GM19193 (cell line): ENCODE results near the gene GPR153.

Source experiments
- POLR2A ChIP-seq: IDR thresholded peaks from 4 replicates; pipeline ENCODE4 v1.6.1; 2011; ENCODE audit not compliant: insufficient read depth, insufficient read length; ENCODE audit errors: extremely low read depth

GPR153 gene

DNA sequence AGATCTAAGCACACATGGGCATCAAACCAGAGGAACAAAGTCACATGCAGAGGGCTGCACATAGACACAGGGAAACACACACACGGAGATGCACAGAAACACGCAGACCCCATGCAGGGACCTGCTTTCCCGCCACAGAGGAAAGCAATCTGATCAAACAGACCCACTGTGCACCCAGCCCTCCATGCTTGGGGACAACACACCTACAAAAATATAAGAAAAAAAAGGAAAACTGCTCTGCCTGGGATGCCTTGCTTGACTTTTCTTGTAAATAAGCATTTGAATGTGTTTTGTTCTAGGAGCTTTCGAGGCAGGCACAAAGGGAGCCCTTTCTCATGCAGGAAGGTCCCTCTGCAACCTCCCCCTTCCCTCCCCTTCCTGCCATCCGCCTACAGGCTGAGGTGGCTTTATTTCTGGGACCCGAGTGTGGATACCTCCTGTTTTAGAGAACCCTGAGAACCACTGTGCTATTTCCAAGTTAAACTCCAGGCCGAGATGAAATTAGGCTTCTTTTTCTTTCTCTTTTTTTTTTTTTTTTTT lies 21.6 kb downstream of the GPR153 start:
- TF ChIP-seq POLR2A = no peak

DNA sequence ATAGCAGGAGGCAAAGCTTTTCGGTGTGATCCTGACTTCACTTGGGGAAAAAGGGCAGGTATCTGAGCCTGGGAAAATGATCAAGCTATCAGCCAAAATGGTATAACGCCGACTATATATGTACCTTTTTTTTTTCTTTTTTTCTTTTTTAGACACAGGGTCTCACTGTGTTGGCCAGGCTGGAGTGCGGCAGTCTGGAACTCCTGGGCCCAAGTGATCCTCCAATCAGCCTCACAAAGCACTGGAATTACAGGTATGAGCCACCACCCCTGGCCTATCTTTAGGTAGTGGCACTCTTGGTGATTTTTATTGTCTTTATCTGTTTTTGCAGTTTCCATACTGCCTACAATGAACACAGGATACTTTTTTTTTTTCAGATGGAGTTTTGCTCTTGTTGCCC lies 23.8 kb downstream of the GPR153 start:
- no peak for TF ChIP-seq POLR2A

DNA sequence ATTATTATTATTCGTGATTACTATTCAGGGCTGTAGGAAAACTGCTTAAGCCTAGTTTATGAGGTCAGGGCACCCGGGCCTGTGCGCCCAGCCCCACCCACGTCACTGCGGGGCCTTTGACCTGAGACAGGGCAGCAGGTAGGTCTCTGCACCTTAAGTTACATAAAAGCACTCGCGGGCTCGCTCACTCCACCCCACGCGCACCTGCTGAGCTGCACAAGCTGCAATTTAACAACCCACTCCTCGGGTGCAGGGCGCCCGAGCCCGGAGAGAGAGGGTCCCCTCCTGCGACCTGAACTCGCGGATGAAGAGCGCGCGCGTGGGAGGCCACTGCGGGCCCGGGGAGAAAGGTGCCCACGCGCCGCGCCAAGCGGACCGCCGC lies 25.6 kb downstream of the GPR153 start:
- TF ChIP-seq POLR2A = no peak

DNA sequence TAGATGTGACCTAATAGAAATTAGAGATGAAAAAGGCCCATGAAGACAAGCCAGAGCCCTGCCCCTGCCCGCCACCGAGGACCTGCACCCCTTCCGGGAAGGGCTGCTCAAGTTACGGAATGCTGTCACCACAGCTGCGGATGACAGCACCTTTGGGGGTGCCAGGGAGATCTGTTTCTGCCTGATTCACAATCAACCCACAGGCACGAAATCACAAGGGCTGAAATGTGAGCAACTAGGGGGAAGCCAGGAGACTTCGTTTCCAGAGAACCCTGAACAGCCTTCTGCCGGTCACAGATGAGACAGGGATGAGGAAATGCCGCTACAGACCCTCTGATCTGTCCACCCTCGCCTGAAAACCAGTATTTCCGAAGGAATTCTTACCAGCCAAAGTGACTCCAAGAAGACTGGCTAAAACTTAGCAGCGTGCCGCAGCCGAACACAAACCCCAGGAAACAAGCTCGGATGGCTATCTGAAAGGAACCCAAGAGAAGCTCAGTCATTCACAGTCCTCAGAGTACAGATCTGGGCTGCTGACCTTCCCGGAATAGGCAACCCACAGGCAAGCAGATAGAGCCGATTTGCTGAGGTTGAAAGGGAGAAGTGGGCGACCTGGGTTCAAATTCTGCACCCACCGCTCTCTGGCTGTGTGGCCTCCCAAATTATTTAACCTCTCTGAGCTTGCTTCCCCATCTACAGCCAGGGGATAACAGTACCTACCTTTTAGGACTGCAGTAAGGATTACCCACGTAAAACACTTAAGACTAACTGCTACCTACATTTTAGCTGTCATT lies 26.2 kb downstream of the GPR153 start:
- TF ChIP-seq POLR2A = no peak

DNA sequence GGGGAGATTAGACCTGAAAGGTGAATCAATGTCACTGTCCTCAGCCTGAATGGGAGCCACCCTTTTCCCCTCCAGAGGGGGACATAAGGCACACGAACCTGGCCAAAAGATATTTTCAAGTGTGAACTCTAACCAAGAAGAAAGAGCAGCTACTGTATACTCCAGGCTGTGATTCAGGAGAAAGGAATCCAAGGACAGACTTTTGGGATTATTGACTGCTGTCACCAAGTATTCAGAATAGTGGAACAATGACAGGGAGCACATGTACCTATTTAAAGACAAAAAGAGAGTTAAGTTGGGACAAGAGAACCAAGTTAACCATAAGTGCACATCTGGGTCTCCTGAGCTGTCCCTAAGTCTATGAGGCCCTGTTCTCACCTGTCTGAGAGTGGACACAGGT lies 27.5 kb downstream of the GPR153 start:
- TF ChIP-seq POLR2A = no peak

DNA sequence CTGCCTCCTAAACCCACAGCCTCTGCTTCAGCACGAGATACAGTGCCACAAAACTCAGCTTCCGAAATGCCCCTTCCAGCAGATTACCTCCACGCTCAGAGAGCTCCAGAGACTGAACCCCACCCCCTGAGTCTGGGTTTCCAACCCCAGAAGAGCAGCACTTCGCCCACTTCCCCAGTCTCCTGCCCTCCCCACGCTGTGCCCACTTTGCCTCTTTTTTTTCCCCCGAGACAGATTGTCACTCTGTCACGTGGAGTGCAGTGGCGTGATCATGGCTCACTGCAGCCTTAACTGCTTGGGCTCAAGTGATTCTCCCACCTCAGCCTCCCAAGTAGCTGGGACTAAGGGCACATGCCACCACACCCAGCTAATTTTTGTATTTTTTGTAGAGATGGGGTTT lies 35.2 kb downstream of the GPR153 start:
- no peak for TF ChIP-seq POLR2A

DNA sequence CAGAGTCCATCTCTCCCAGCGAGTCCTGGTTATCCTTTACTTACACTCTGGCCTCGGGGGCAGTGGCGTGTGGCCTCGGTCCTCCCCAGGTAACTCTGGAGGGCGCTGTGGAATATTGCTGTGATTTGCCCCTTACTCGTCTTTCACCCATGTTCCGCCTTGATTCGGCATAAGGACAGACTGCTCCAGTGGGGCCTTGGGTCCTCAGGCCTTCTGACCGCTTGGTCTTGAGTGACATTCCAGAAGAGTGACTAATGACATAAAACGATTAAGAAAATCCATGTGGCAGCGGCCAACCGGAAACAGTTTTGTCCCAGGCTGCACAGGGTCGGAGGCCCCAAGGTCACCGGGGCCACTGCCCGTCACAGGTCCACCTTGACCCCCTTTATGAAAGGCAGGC lies 36.2 kb downstream of the GPR153 start:
- TF ChIP-seq POLR2A = no peak

DNA sequence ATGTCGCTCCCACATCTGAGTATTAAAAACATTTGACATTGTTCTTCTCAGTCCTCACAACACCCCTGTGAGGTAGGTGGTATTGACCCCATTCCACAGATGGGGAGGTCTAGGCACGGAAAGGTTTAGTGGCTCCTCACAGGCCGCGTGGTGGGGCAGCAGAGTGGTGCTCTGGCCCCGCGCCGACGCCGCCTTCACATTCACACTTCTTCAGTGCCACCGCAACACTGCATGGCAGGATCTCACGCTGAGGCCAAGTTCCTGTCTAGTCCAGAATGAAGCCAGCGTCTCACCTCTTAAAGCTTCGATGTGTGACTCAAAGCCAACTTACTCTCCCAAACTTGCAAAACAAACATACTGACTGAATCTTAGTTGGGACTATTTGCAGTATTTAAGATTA lies 37.3 kb downstream of the GPR153 start:
- no peak for TF ChIP-seq POLR2A

DNA sequence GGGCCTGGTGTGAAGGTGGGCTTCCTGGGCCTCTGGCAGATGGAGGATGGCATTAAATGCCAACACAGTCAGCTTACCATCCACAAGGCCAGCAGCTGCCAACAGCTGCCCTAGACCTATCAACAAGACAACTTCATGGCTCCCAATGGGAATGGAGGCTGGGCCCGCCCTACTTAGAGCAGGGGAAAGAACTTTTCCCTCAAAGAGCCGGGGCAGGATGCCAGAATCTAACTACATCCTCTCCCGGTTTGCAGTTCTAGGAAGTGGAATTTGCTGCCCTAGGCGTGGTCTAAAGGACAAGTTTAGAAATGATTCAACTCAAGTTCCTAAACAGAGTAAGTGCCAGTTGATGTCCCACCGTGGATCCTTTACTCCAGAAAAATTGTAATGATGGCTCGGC lies 38.3 kb downstream of the GPR153 start:
- TF ChIP-seq POLR2A = no peak

DNA sequence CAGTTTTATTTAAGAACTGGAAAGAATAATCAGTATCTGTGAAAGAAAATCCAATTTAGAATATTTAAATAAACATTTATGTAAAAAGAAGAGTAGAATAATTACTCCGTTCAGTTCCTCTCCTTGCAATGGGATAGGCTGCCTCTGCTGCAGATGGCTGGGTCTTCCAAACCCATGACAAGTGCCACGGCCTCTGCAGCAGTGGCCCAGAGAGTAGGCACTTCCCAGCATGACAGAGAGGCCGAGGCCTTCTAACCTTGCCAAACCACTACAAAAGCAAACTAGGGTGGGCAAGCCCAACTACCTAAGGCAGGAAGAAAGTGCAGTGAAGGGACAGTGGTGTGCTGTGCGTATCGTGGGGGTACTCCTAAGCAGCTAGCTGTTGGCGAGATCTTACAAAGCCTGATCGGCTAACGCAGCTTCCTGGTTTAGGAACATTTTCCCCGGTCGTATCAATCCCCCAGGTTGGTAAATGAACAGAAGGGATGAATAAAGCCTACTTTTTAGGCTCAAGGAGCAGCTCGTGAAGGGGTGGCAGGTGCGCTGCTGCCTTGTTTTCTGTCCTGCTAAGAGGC lies 39.6 kb downstream of the GPR153 start:
- no peak for TF ChIP-seq POLR2A

DNA sequence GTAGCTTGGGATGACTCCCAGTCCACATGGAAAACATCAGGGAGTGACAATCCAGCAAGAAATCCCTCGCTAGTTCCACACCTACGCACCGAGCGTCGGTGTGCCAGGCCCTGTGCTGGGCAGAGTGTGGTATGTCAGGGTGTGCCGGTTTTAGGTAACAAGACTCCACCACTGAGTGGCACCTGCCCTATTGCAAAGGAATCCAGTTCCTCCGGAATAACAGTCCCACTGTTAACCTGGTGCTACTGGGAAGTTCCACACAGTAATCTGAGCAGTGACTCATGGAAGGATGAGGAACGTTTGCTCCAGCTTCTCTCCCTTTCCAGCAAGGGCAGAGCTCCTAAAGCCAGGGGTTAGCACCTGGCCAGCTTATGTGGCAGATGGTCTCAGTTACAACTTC lies 40.7 kb downstream of the GPR153 start:
- no peak for TF ChIP-seq POLR2A

DNA sequence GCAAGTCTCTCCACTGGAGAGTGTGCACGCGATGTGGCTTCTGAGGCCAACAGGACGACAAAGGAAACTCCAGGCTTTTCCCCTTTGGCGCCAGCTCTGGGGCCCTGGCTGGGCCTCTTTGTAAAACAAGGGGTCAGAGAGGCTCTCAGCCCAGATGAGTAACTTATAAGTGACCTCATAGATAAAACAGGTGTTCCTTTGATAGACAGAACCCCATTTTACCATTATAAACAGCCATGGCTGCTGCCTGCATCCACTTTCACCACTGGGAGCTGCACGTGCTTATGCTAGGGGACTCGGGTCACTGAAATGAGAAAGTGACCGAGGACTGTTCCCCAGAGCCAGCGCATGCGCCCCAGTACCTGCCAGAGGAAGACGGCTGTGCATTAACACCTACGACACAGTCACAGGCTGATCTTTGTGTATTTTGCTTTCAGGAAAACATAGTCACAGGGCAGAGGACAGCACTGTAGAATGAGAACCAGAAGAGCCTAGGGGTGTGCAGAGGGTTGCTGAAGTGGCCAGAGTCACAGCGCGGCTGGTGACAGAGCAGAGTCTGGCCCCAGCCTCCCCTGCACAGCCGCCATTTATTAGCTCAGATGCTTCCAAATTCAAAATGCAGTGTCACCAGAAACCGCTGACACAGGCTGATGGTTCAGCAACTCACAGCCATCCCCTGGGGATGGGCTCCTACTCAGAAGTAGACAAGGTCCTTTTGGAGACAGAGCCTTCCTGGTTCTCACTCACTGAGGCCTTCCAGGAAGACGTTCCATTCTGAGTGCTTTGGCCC lies 42.3 kb downstream of the GPR153 start:
- TF ChIP-seq POLR2A = no peak

DNA sequence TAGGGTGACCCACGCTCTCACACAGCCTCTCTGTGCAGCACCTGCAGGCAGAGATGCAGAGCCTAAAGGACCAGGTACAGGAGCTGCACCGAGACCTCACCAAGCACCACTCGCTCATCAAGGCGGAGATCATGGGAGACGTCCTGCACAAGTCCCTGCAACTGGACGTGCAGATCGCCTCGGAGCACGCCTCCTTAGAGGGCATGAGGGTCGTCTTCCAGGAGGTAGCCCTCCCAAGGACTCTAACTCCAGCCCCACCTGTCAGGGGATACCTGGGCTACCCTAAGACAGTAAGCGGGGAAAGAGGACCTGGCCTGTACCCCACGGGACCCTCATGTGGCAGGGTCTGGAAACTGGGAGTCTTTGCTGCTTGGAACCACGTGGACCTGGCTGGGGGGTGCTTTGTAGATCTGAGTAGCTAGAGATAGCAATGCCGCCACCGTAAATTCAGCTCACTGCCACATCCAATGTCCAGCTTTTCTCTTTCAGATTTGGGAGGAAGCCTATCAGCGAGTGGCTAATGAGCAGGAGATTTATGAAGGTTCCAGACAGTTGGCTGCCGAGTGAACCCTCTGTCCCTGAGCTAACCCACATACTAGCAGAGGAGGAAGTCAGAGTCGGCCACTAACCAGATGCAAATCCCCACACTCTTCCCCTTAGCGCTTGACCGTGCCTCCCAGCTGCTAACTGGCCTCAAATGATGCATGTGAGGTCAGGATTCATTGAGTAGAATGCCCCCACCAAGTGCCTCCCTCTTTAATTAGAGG lies 48.5 kb downstream of the GPR153 start:
- no peak for TF ChIP-seq POLR2A

DNA sequence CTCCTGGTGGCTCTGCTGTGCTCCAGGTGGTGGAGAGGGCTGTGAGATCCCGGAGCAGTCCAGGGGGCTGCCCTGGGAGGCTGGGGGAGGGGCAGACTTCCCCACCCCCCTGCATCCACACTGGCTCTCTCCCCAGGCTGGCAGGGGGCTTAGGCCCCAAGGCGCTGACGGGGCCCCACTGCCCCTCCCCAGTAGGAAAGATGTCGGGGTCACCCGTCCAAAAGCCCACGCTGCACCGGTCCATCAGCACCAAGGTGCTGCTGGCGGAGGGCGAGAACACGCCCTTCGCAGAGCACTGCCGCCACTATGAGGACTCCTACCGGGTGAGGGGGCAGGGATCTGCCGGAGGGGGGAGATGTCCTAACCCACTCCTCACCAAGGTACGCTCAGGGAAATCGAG lies 49.2 kb downstream of the GPR153 start:
- no peak for TF ChIP-seq POLR2A
